Skeletal muscle cell (primary cell): ENCODE data around the gene EME2.

ENCODE experiments used
- DNase-seq: peaks from one replicate; pipeline ENCODE4 v3.0.0-alpha.2; 2010; ENCODE audit warnings: low read depth
- H3K4me3 ChIP-seq: 2 replicates; pipeline ENCODE4 v1.5.1; 2011; ENCODE audit warnings: low read depth, mild to moderate bottlenecking, control low read depth, low read length, moderate library complexity

EME2 gene

GRCh38 chr16:1810106-1810505 lies 37.5 kb downstream of the EME2 start:
- DNase-seq = no peak

GRCh38 chr16:1810536-1810935 lies 37.9 kb downstream of the EME2 start:
- H3K4me3 ChIP-seq = no peak overlapping the region
- no peak for DNase-seq

More at GRCh38 chr16:1810106-1810505, 37.5 kb downstream of the EME2 start:
- H3K4me3 ChIP-seq = no peak overlapping the region

- peak; percentile 30 for DNase-seq
- no peak overlapping the region for H3K4me3 ChIP-seq
Measured at GRCh38 chr16:1812732-1813163, 40.1 kb downstream of the EME2 start.

GRCh38 chr16:1815461-1815860 lies 42.9 kb downstream of the EME2 start:
- DNase-seq = no peak
- H3K4me3 ChIP-seq = no peak overlapping the region

GRCh38 chr16:1816396-1817275 lies 44.0 kb downstream of the EME2 start:
- H3K4me3 ChIP-seq = no peak overlapping the region
- no peak for DNase-seq

GRCh38 chr16:1817276-1817589 lies 44.6 kb downstream of the EME2 start:
- no peak for DNase-seq

GRCh38 chr16:1817716-1818115 lies 45.1 kb downstream of the EME2 start:
- no peak for DNase-seq
- no peak overlapping the region for H3K4me3 ChIP-seq

More at GRCh38 chr16:1817276-1817589, 44.6 kb downstream of the EME2 start:
- no peak overlapping the region for H3K4me3 ChIP-seq

GRCh38 chr16:1818204-1818872 lies 45.7 kb downstream of the EME2 start:
- no peak overlapping the region for H3K4me3 ChIP-seq
- DNase-seq = no peak

GRCh38 chr16:1818873-1819525 lies 46.4 kb downstream of the EME2 start:
- no peak overlapping the region for H3K4me3 ChIP-seq
- DNase-seq = no peak

- DNase-seq = no peak
- no peak overlapping the region for H3K4me3 ChIP-seq
Measured at GRCh38 chr16:1819611-1820010, 47.0 kb downstream of the EME2 start.

- DNase-seq = no peak
- no peak overlapping the region for H3K4me3 ChIP-seq
Measured at GRCh38 chr16:1820096-1820945, 47.7 kb downstream of the EME2 start.

- DNase-seq = no peak
- no peak overlapping the region for H3K4me3 ChIP-seq
Measured at GRCh38 chr16:1820946-1821290, 48.3 kb downstream of the EME2 start.

GRCh38 chr16:1821861-1822611 lies 49.4 kb downstream of the EME2 start:
- H3K4me3 ChIP-seq = no peak overlapping the region
- DNase-seq = no peak

GRCh38 chr16:1822801-1823200 lies 50.2 kb downstream of the EME2 start:
- DNase-seq = no peak
- no peak overlapping the region for H3K4me3 ChIP-seq

GRCh38 chr16:1823821-1824220 lies 51.2 kb downstream of the EME2 start:
- DNase-seq = peak; percentile 34
- H3K4me3 ChIP-seq = no peak overlapping the region

- no peak for DNase-seq
- peak overlapping the region; percentile 98 for H3K4me3 ChIP-seq
Measured at GRCh38 chr16:1825381-1825863, 52.8 kb downstream of the EME2 start.
